SH-SY5Y (cell line): ENCODE data around the gene POU5F1.

ENCODE experiments used
- GATA2 ChIP-seq: IDR thresholded peaks from 2 replicates; pipeline ENCODE4 v1.6.1; 2011; ENCODE audit warnings: mild to moderate bottlenecking, low read depth, low read length
- GATA3 ChIP-seq: IDR thresholded peaks from 2 replicates; pipeline ENCODE4 v1.6.1; 2011; ENCODE audit warnings: low read depth, mild to moderate bottlenecking, low read length, moderate library complexity

DNA sequence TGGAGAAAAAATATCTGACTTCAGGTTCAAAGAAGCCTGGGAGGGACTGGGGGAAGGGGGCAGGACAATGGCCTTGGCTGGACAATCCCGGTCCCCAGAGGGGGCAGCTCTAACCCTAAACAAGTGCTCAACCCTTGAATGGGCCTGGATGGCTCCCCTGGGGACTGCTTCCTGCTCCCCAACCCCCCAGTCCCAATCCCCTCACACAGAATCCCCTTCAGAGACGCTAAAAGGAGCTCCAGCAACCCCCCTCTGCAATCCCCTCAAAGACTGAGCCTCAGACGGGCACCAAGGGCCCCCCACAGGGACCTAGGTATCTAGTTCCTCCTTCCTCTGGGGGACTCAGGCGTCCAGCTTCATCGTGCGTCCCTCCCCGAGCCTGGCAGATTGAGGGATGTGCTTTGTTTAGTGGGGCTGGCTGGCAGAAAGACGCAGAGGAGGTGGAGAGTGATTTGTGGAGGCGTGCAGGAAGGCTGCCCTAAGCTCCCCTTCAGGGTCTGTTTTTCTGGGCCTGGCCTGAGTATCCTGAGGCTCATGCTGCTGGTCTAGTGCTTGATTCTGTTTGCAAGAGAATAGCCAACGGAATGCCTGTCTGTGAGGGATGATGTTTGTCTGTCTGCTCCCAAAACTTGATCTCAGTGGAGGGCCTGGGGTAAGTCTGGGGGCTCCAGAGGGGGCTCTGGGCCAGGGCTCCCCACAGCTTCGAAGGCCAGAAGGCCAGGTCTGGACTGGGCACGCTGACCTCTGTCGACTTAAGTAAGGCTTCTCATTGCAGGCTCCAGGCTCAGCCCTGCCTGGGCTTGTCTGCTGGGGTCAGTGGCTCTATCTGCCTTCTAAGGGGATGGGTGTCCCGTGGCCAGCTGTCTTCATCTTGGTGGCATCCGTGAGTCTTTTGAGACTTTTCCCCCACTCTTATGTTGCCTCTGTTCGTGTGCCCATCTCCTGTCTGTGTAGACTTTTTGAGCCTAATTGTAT lies 1.7 kb upstream of the POU5F1 start:
- TF ChIP-seq GATA3 (no peak), GATA2 (no peak)
